ENCODE data around the gene WDR82. TPM values are rescaled to one million over a fixed set of nuclear protein-coding genes. Genes with fewer than 3 reads are reported as not detected.

WDR82 gene
- total and polyA plus RNA-seq, 2 of the 8 experiments (the other 6 are each of a cell fraction or from before 2014, with no cell fraction given): 33.5 to 82.7 TPM

DNA sequence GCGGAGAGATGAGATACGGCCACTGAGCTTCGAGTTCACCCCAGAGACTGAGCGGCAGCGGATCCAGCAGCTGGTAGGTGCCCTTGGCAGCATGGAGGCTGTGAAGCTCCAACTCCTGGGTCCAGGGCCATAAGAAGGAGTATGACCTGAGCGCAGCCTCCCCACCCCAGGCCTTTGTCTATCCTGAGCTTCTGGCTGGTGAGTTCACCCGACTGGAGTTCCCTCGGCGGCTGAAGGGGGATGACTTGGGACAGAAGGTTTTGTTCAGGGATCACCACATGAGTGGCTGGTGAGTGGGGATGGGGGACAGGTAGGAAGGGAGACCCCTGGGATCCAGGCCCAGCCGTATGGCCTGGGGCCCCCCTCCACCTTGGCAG, 30.3 kb downstream of the WDR82 start:
- no peak overlapping the region for H3K4me2 ChIP-seq (ENCODE audit: insufficient read depth in 1 of 2, low read depth in 2 of 2, low read length in 2 of 2)
- TF ChIP-seq, protein P1, sequence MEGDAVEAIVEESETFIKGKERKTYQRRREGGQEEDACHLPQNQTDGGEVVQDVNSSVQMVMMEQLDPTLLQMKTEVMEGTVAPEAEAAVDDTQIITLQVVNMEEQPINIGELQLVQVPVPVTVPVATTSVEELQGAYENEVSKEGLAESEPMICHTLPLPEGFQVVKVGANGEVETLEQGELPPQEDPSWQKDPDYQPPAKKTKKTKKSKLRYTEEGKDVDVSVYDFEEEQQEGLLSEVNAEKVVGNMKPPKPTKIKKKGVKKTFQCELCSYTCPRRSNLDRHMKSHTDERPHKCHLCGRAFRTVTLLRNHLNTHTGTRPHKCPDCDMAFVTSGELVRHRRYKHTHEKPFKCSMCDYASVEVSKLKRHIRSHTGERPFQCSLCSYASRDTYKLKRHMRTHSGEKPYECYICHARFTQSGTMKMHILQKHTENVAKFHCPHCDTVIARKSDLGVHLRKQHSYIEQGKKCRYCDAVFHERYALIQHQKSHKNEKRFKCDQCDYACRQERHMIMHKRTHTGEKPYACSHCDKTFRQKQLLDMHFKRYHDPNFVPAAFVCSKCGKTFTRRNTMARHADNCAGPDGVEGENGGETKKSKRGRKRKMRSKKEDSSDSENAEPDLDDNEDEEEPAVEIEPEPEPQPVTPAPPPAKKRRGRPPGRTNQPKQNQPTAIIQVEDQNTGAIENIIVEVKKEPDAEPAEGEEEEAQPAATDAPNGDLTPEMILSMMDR (IDR thresholded peaks at IDR 0.05; ENCODE audit: control extremely low read depth in 1 of 3, insufficient read depth in 1 of 3, low read depth in 1 of 3, low read length in 3 of 3): no peak
- TF ChIP-seq ASH2L (IDR thresholded peaks at IDR 0.05; ENCODE audit: low read length): no peak
- TF ChIP-seq, protein P2, sequence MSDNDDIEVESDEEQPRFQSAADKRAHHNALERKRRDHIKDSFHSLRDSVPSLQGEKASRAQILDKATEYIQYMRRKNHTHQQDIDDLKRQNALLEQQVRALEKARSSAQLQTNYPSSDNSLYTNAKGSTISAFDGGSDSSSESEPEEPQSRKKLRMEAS (IDR thresholded peaks at IDR 0.05): no peak
- no peak for TF ChIP-seq CHD1 (IDR thresholded peaks at IDR 0.05; ENCODE audit: low read depth, low read length)
- no peak for TF ChIP-seq BRCA1 (IDR thresholded peaks at IDR 0.05; ENCODE audit: low read depth, low read length)
- no peak for TF ChIP-seq SP1 (IDR thresholded peaks at IDR 0.05; ENCODE audit: low read depth, low read length)
- no peak for TF ChIP-seq SRF (IDR thresholded peaks at IDR 0.05; ENCODE audit: low read depth, low read length)
- TF ChIP-seq, protein P3, sequence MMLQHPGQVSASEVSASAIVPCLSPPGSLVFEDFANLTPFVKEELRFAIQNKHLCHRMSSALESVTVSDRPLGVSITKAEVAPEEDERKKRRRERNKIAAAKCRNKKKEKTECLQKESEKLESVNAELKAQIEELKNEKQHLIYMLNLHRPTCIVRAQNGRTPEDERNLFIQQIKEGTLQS (IDR thresholded peaks at IDR 0.05; ENCODE audit: insufficient read depth, low read depth, low read length): no peak
- TF ChIP-seq SIN3A (conservative IDR thresholded peaks at IDR 0.05 in 1 of 2, IDR thresholded peaks at IDR 0.05 in 1 of 2; ENCODE audit: low read depth in 1 of 2, low read length in 2 of 2): no peak
- no peak for TF ChIP-seq TAF1 (IDR thresholded peaks at IDR 0.05; ENCODE audit: low read depth, low read length)
- no peak for TF ChIP-seq CREB1 (IDR thresholded peaks at IDR 0.05)

More for the DNA sequence above, 30.3 kb downstream of the WDR82 start:
- H3K56ac ChIP-seq (replicated peaks; ENCODE audit: insufficient read length, low read depth, low read length): no peak overlapping the region
- H3K4ac ChIP-seq (replicated peaks; ENCODE audit: insufficient read length, low read depth, low read length): no peak overlapping the region
- peaks cover 0 to 21% (median 0%) of the 10 kb centered on the region in 4 experiments; a peak in 4 of 8 replicates for H3K36me3 ChIP-seq (ENCODE audit: control insufficient read depth in 2 of 4, insufficient read depth in 4 of 4, low read length in 3 of 4)
- FAIRE-seq (no peak), DNase-seq (ENCODE audit: low read depth in 1 of 2, low spot score in 2 of 2) (no peak)
- POLR2A ChIA-PET (ENCODE audit: partially characterized antibody): interaction anchor here (0.7 to 3.8 kb wide), 11 partner anchors 8 to 109 kb away, joined by 3 to 25 read pairs (median 6); partner anchors contain the start of genes TWF2 and WDR82
- peaks cover 0 to 13% (median 10%) of the 10 kb centered on the region in 4 experiments; a peak in 6 of 7 replicates for H3K4me1 ChIP-seq (replicated peaks in 1 of 4; ENCODE audit: control insufficient read depth in 3 of 4, insufficient read depth in 4 of 4, low read length in 3 of 4)
- H4K91ac ChIP-seq (replicated peaks; ENCODE audit: insufficient read length, low read length): no peak overlapping the region
- H4K5ac ChIP-seq (ENCODE audit: insufficient read length, low read depth, low read length): no peak overlapping the region
- no peak overlapping the region for H2BK5ac ChIP-seq (ENCODE audit: low read depth, low read length)
- H3K27me3 ChIP-seq (replicated peaks in 1 of 4; ENCODE audit: control insufficient read depth in 3 of 4, extremely low read depth in 1 of 4, insufficient read depth in 3 of 4, low read length in 3 of 4): peaks cover 6 to 37% (median 23%) of the 10 kb centered on the region in 4 experiments; a peak in 6 of 7 replicates
- no peak overlapping the region for H2BK12ac ChIP-seq (ENCODE audit: low read depth, low read length)
- no peaks in the 10 kb centered on the region for H3K9me3 ChIP-seq (ENCODE audit: insufficient read depth in 2 of 2, low read depth in 1 of 2, low read length in 1 of 2)
- H2BK20ac ChIP-seq (ENCODE audit: low read length): no peak overlapping the region
- H3K27ac ChIP-seq (ENCODE audit: low read depth, low read length): no peak overlapping the region
- no peak overlapping the region for H3K18ac ChIP-seq (ENCODE audit: extremely low read depth, low read length)
- H3K9ac ChIP-seq (replicated peaks in 1 of 4; ENCODE audit: extremely low read depth in 1 of 4, low read depth in 3 of 4, low read length in 3 of 4): no peak overlapping the region
- CTCF ChIA-PET (ENCODE audit: partially characterized antibody): interaction anchor here (0.5 to 17.7 kb wide), 15 partner anchors 11 to 143 kb away, joined by 3 to 126 read pairs (median 4); no protein-coding TSS in a partner anchor
- H3K23ac ChIP-seq (ENCODE audit: insufficient read length): no peak overlapping the region
- no peaks in the 10 kb centered on the region for H3K79me1 ChIP-seq (ENCODE audit: low read depth, low read length)
- H4K8ac ChIP-seq (ENCODE audit: extremely low read depth, insufficient read depth, low read length): no peak overlapping the region
- H3K79me2 ChIP-seq (ENCODE audit: control insufficient read depth in 1 of 2, insufficient read depth in 2 of 2, low read length in 2 of 2): no peaks in the 10 kb centered on the region
- WGBS, 2 experiments (ENCODE audit: extremely low coverage in 1 of 2, insufficient coverage in 1 of 2, insufficient read length in 1 of 2, insufficient replicate concordance in 2 of 2, low coverage in 1 of 2, low lambda C conversion rate in 2 of 2, missing lambda C conversion rate in 1 of 2): 97% methylated on average over 10 of the region's 10 CpGs; no CpG with 5 or more reads in 1 of the 2 experiments
- H2BK15ac ChIP-seq (ENCODE audit: low read length): no peak overlapping the region
- peaks cover 5 to 15% of the 10 kb centered on the region in 2 experiments for H4K20me1 ChIP-seq (replicated peaks in 1 of 2; ENCODE audit: control insufficient read depth in 1 of 2, insufficient read depth in 2 of 2, low read length in 2 of 2)
- no peak overlapping the region for H2BK120ac ChIP-seq (replicated peaks; ENCODE audit: low read depth, low read length)
- H2AK5ac ChIP-seq (ENCODE audit: low read depth, low read length): no peak overlapping the region
- no peak overlapping the region for H3K14ac ChIP-seq (ENCODE audit: insufficient read length)
- H3K23me2 ChIP-seq (ENCODE audit: low read depth, low read length): peaks cover 10% of the 10 kb centered on the region
- H3K4me3 ChIP-seq (ENCODE audit: extremely low read depth in 1 of 4, insufficient read depth in 2 of 4, low read depth in 3 of 4, low read length in 4 of 4): no peak overlapping the region
- no peak overlapping the region for H2AFZ ChIP-seq (ENCODE audit: low read length)
